ENCODE results near the gene VOPP1.

DNA sequence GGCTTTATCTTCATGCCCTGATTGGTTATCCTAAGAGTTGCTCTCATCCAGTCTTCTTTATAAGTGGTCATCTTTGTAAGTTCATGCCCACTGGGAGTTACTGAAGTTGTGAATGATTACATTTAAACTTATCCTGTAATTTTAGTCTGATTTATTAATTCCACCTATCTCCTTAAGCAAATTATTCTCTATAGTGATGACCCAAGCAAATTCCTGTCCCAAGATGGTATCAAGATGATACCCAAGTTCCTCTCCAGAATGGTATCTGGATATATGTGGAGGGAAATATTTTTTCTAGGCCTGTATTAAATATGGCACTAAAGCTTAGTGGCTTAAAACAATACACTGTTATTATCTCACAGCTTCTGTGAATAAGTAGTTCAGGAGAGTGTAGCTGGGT, 22.6 kb upstream of the VOPP1 start:
- TF ChIP-seq, protein P1, sequence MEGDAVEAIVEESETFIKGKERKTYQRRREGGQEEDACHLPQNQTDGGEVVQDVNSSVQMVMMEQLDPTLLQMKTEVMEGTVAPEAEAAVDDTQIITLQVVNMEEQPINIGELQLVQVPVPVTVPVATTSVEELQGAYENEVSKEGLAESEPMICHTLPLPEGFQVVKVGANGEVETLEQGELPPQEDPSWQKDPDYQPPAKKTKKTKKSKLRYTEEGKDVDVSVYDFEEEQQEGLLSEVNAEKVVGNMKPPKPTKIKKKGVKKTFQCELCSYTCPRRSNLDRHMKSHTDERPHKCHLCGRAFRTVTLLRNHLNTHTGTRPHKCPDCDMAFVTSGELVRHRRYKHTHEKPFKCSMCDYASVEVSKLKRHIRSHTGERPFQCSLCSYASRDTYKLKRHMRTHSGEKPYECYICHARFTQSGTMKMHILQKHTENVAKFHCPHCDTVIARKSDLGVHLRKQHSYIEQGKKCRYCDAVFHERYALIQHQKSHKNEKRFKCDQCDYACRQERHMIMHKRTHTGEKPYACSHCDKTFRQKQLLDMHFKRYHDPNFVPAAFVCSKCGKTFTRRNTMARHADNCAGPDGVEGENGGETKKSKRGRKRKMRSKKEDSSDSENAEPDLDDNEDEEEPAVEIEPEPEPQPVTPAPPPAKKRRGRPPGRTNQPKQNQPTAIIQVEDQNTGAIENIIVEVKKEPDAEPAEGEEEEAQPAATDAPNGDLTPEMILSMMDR (IDR thresholded peaks at IDR 0.05; ENCODE audit: low read depth, low read length, poor library complexity, severe bottlenecking) = no peak
- no peak for TF ChIP-seq EZH2phosphoT487 (IDR thresholded peaks at IDR 0.05; ENCODE audit: borderline replicate concordance, low read length)

Data from DOHH2 (cell line).